Neuron (in vitro differentiated cells): ENCODE results near the gene WNT9A.
"Not testable (repeated sequence)": the region's sequence is repeated elsewhere in the genome, so short reads cannot be mapped to it uniquely, and the experiment has no call there.

Experiments used
- H2AFZ ChIP-seq: one replicate; pipeline ENCODE4 v1.6.1; 2013; ENCODE audit warnings: low read depth, mild to moderate bottlenecking, inconsistent platforms, low read length, moderate library complexity
- H3K27me3 ChIP-seq: one replicate; pipeline ENCODE4 v1.6.1; 2013; ENCODE audit warnings: low read length; ENCODE audit not compliant: insufficient read depth
- H3K36me3 ChIP-seq: one replicate; pipeline ENCODE4 v1.6.1; 2013; ENCODE audit warnings: low read length; ENCODE audit not compliant: insufficient read depth
- H3K4me1 ChIP-seq: one replicate; pipeline ENCODE4 v1.6.1; 2013; ENCODE audit warnings: low read length; ENCODE audit not compliant: insufficient read depth
- H3K4me3 ChIP-seq: 2 replicates; pipeline ENCODE4 v1.5.1; 2013; ENCODE audit warnings: mild to moderate bottlenecking, low read length, moderate library complexity
- H3K9me3 ChIP-seq: one replicate; pipeline ENCODE4 v1.6.1; 2013; ENCODE audit warnings: low read length

The WNT9A gene

DNA sequence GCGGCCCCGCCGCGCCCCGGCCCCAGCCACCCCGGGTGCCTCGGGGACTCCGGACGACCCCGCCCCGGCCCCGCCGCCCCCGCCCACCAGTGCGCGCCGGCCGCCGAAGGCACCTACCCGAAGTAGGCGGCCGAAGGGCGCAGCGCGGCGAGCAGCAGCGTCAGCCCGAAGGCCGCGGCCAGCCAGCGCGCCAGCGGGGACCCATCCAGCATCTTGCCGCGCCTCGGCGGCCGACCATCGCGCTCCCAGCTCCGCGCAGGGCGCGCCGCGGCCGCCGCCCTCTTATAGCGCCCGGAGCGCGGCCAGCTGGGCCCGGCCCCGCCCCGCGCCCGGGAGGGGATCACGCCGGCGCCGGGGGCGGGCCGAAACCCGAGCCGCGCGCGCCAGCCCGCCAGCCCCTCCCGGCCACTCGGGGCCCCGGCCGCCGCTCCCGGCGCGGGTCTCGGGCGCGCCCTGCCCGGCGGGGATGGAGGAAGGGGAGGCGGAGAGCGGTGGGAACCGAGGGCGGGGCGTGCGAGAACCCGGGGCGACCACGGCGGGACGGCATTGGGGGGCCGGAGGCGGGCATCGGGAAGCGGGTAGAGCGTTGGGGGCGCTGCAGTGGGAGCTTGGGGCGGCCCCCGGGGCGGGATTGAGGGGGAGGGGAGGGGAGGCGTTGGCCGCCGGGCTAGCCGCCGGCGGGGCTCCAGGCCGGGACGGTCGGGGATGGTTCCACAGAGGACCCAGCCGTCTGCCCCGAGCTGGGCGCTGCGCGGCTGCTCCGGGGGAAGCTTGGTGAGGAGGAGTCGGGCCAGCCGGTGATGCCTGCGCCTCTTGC, at the start of gene WNT9A:
Gene WNT9A, minus strand, starts transcription at position 257 of the 817 bp plus-strand sequence. Its CDS starts 45 bp downstream, at position 212.
- Histone ChIP-seq H3K4me1 (peaks cover 31% of the 10 kb centered on the region), H3K36me3 (no peaks in the 10 kb centered on the region), H3K27me3 (no peaks in the 10 kb centered on the region), H2AFZ (peak within 1 kb of the TSS; percentile 62), H3K4me3 (peak within 1 kb of the TSS; percentile 57), H3K9me3 (no peaks in the 10 kb centered on the region)

GRCh38 chr1:227996187-227996950, 48.6 kb upstream of the WNT9A start:
- H3K36me3 ChIP-seq: no peaks in the 10 kb centered on the region
- no peaks in the 10 kb centered on the region for H3K4me1 ChIP-seq
- no peak overlapping the region for H2AFZ ChIP-seq
- H3K27me3 ChIP-seq: no peaks in the 10 kb centered on the region
- peaks cover 13% of the 10 kb centered on the region for H3K9me3 ChIP-seq
- H3K4me3 ChIP-seq: no peak overlapping the region

GRCh38 chr1:227994632-227995300, 47.0 kb upstream of the WNT9A start:
- Histone ChIP-seq H3K9me3 (peaks cover 13% of the 10 kb centered on the region), H3K36me3 (no peaks in the 10 kb centered on the region), H3K27me3 (no peaks in the 10 kb centered on the region), H3K4me1 (no peaks in the 10 kb centered on the region), H3K4me3 (no peak overlapping the region), H2AFZ (no peak overlapping the region)

DNA sequence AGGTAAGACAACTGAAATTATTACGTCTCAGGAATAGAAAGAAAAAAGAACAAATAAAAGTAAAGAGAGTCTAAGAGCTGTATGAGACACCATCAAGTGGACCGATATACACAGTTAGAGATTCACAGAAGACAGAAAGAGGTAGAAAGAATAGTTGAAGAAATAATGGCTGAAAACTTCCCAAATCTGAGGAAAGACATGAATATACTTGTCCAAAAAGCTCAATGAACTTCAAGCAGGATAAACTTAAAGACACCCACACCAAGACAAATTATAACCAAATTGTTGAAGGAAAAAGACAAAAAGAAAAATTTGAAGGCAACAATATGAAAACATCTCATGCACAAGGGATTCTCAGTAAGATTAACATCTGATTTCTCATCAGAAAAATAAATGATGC, 39.4 kb upstream of the WNT9A start:
- no peaks in the 10 kb centered on the region for H3K27me3 ChIP-seq
- no peaks in the 10 kb centered on the region for H3K9me3 ChIP-seq
- no peaks in the 10 kb centered on the region for H3K4me1 ChIP-seq
- no peak overlapping the region for H2AFZ ChIP-seq
- H3K4me3 ChIP-seq: no peak overlapping the region
- no peaks in the 10 kb centered on the region for H3K36me3 ChIP-seq

GRCh38 chr1:227975583-227976283, 28.0 kb upstream of the WNT9A start:
- not testable (repeated sequence) for H3K27me3 ChIP-seq, H3K36me3 ChIP-seq, H2AFZ ChIP-seq, H3K4me1 ChIP-seq, H3K9me3 ChIP-seq, H3K4me3 ChIP-seq

- not testable (repeated sequence) for H3K4me3 ChIP-seq, H3K27me3 ChIP-seq, H3K36me3 ChIP-seq, H3K9me3 ChIP-seq, H3K4me1 ChIP-seq, H2AFZ ChIP-seq
Observed at GRCh38 chr1:227973724-227974288, 26.1 kb upstream of the WNT9A start.

DNA sequence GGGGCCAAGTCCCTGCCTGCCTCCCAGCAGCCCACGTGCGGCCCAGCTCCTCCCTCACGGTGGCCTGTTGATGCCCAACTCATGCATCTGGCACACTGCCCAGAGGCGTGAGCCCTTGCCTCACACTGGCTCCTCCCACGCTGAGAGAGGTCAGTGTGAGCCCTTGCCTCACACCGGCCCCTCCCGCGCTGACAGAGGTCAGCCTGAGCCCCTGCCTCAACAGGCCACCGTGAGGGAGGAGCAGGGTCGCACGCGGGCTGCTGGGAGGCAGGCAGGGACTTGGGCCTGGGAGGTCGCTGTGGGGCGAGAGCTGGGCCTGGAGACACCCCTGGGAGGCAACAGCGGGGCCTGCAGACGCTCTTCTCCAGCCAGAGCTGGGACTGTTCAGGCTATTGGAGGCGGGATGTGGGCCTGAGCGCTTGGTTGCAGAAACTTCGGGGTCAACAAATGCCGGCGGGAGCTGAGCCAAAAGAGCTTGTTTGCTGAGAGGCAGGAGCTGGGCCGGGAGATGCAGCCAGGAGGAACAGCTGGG, 25.2 kb upstream of the WNT9A start:
- not testable (repeated sequence) for H2AFZ ChIP-seq, H3K4me3 ChIP-seq, H3K36me3 ChIP-seq, H3K9me3 ChIP-seq, H3K27me3 ChIP-seq, H3K4me1 ChIP-seq

GRCh38 chr1:227972283-227972679, 24.5 kb upstream of the WNT9A start:
- H3K9me3 ChIP-seq, H3K4me3 ChIP-seq, H3K36me3 ChIP-seq, H2AFZ ChIP-seq, H3K27me3 ChIP-seq, H3K4me1 ChIP-seq: not testable (repeated sequence)

DNA sequence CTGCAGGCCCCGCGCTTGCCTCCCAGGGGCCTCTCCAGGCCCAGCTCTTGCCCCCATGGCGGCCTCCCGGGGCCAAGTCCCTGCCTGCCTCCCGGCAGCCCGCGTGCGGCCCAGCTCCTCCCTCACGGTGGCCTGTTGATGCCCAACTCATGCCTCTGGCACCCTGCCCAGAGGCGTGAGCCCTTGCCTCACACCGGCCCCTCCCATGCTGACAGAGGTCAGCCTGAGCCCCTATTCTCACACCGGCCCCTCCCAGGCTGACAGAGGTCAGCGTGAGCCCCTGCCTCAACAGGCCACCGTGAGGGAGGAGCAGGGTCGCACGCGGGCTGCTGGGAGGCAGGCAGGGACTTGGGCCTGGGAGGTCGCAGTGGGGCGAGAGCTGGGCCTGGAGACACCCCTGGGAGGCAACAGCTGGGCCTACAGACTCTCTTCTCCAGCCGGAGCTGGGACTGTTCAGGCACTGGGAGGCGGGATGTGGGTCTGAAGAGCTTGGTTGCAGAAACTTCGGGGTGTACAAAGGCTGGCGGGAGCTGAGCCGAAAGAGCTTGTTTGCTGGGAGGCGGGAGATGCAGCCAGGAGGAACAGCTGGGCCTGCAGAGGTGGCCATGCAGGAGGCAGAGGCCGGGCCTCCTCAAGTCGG, 24.0 kb upstream of the WNT9A start:
- not testable (repeated sequence) for H3K9me3 ChIP-seq, H3K4me1 ChIP-seq, H2AFZ ChIP-seq, H3K27me3 ChIP-seq, H3K4me3 ChIP-seq, H3K36me3 ChIP-seq

DNA sequence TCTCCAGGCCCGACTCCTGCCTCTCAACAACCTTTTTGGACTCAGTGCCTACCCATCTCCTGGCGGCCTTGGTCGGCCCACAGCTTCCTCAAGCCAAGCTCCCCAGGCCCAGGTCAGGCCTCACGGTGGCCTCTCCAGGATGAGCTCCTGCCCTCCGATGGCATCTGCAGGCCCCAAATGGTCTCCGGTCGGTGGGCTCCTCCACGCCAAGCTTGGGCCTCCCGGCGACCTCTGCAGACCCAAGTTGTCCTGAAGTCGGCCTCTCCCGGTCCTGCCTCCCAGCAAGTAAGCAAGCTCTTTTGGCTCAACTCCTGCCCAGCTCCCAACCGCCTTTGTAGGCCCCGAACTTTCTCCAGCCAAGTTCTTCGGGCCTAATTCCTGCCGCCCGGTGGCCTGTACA, 23.5 kb upstream of the WNT9A start:
- H3K9me3 ChIP-seq, H3K4me1 ChIP-seq, H3K27me3 ChIP-seq, H3K36me3 ChIP-seq, H2AFZ ChIP-seq, H3K4me3 ChIP-seq: not testable (repeated sequence)

- H2AFZ ChIP-seq, H3K36me3 ChIP-seq, H3K4me3 ChIP-seq, H3K4me1 ChIP-seq, H3K9me3 ChIP-seq, H3K27me3 ChIP-seq: not testable (repeated sequence)
Observed at GRCh38 chr1:227970076-227970995, 22.6 kb upstream of the WNT9A start.
